Activated naive CD8-positive, alpha-beta T cell treated with anti-CD3 and anti-CD28 coated beads for 36 hours (primary cell): ENCODE results near the gene SPEG. TPM values are rescaled to one million over a fixed set of nuclear protein-coding genes. Genes with fewer than 3 reads are reported as not detected.

Experiments
- DNase-seq: peaks from one replicate; pipeline ENCODE4 v3.0.0; 2021
- H3K27ac Mint-ChIP-seq: one replicate; pipeline ENCODE4 v1.8.0; 2022; ENCODE audit warnings: mild to moderate bottlenecking, moderate library complexity, mixed read lengths
- H3K27me3 Mint-ChIP-seq: one replicate; pipeline ENCODE4 v1.8.0; 2022; ENCODE audit warnings: mild to moderate bottlenecking, mixed read lengths
- H3K36me3 Mint-ChIP-seq: one replicate; pipeline ENCODE4 v1.8.0; 2021; ENCODE audit warnings: mild to moderate bottlenecking, mixed read lengths
- H3K4me1 Mint-ChIP-seq: one replicate; pipeline ENCODE4 v1.8.0; 2021; ENCODE audit warnings: mixed read lengths
- H3K4me3 Mint-ChIP-seq: one replicate; pipeline ENCODE4 v1.8.0; 2022; ENCODE audit warnings: mild to moderate bottlenecking, moderate library complexity, mixed read lengths
- H3K9me3 Mint-ChIP-seq: one replicate; pipeline ENCODE4 v1.8.0; 2022; ENCODE audit warnings: mixed read lengths
- total RNA-seq, 2 experiments: library from RNA; stranded (reverse); gene quantifications; one replicate each; pipeline ENCODE4 v1.2.3, GENCODE V29; 2021

Gene SPEG
- total RNA-seq, 2 experiments from 2014 or later, result 1.5 to 1.6 TPM

DNA sequence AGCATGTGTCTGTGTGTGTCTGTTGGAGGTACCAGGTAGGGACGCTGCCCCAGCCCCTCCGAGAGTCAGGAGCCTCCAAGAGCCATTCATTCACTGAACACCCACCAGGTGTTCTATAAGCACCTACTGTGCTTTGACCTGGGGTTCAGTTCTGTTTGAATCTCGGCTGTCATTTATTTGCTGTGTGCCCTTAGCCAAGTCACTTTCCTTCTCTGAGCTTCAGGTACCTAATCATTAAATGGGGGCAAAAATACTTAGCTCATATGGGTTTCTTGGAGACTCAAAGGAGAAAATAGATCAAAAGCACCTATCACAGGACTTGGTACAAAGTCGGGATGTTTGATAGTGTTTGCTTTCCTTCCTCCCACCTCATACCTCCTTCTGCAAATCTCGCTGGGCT, 92.8 kb downstream of the SPEG start:
- DNase-seq, result no peak
- no peaks in the 10 kb centered on the region for H3K4me1 Mint-ChIP-seq
- no peaks in the 10 kb centered on the region for H3K9me3 Mint-ChIP-seq
- no peak overlapping the region for H3K4me3 Mint-ChIP-seq
- H3K27me3 Mint-ChIP-seq, result peaks cover 82% of the 10 kb centered on the region
- no peak overlapping the region for H3K27ac Mint-ChIP-seq
- no peaks in the 10 kb centered on the region for H3K36me3 Mint-ChIP-seq

DNA sequence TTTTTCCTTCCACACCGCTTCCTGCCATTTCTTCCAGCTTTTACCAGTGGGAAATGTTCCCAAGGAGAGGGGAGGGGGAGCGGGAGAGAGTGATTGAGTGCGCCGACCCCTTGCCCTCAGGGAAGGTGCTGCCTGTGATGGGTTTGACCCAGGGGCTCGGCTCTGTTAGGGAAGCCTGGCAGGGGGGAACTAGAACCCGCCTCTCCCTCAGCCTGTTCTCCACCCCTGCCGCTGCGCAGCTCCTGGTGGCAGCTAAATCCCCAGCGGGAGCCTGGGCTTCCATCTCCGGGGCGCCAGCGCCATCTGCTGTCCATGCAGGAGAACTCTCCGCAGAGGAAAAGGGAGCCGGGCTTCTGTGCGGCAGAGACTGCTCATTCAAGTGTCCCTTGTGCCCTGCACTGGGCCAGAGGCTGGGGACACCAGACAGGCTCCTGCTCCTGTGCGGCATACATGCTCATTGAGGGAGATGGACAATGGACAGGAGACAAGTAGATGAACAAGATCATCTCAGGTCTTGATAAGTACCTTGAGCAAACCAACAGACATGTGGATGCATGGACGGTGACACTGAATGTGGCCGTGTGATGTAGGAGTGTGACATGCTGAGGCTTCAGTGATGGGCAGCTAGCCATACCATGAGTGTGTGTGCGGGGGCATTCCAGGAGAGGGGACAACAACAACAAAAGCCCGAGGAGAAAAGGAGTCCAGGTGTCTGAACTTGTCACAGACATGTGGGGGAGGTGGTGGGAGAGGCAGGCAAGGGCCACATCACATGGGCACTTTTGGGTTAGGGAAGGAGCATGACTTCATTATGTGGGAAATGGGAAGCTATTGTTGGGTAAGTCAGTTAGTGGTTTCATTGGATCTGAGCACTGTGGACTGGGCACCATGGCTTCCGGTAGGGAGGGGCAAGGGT, 95.7 kb downstream of the SPEG start:
- Mint-ChIP-seq H3K27me3 (peaks cover 59% of the 10 kb centered on the region), H3K4me3 (no peak overlapping the region), H3K36me3 (no peaks in the 10 kb centered on the region), H3K9me3 (no peaks in the 10 kb centered on the region), H3K4me1 (no peaks in the 10 kb centered on the region), H3K27ac (no peak overlapping the region)
- DNase-seq, result peak; percentile 87

DNA sequence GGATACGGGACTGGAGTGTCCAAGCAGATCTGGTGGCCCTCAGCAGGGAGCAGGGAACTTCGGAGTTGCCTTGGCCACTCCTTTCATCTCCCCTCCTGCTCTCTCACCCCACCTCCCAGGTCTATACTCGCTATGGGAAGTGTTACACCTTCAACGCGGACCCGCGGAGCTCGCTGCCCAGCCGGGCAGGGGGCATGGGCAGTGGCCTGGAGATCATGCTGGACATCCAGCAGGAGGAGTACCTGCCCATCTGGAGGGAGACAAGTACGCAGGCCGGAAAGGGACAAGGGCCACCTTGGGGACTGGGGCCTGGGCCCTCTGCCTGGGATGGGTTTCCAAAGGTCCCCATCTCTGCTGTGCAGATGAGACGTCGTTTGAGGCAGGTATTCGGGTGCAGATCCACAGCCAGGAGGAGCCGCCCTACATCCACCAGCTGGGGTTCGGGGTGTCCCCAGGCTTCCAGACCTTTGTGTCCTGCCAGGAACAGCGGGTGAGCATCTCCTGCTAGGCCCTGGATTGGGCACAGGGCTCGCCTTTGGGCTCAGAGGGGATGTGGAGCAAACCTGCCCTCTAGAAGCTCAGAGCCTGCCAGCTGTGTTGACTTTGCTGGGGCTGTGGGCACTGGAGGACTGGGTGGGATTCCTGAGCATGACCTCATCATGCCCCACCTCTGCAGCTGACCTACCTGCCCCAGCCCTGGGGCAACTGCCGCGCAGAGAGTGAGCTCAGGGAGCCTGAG, 97.2 kb downstream of the SPEG start:
- peaks cover 47% of the 10 kb centered on the region for H3K27me3 Mint-ChIP-seq
- no peak for DNase-seq
- H3K4me3 Mint-ChIP-seq, result no peak overlapping the region
- no peaks in the 10 kb centered on the region for H3K9me3 Mint-ChIP-seq
- H3K4me1 Mint-ChIP-seq, result no peaks in the 10 kb centered on the region
- H3K36me3 Mint-ChIP-seq, result no peaks in the 10 kb centered on the region
- H3K27ac Mint-ChIP-seq, result no peak overlapping the region

DNA sequence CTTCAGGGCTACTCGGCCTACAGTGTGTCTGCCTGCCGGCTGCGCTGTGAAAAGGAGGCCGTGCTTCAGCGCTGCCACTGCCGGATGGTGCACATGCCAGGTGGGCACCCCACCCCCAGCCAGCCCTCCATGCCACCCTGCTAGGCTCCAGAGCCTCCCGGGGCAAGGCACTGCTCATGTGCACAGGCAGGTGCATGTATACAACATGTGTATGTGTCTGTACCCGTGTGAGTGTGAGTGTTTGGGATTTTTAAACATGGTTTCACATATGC, 97.7 kb downstream of the SPEG start:
- Mint-ChIP-seq H3K27me3 (peaks cover 43% of the 10 kb centered on the region), H3K4me1 (no peaks in the 10 kb centered on the region), H3K4me3 (no peak overlapping the region), H3K9me3 (no peaks in the 10 kb centered on the region), H3K36me3 (no peaks in the 10 kb centered on the region), H3K27ac (no peak overlapping the region)
- no peak for DNase-seq

DNA sequence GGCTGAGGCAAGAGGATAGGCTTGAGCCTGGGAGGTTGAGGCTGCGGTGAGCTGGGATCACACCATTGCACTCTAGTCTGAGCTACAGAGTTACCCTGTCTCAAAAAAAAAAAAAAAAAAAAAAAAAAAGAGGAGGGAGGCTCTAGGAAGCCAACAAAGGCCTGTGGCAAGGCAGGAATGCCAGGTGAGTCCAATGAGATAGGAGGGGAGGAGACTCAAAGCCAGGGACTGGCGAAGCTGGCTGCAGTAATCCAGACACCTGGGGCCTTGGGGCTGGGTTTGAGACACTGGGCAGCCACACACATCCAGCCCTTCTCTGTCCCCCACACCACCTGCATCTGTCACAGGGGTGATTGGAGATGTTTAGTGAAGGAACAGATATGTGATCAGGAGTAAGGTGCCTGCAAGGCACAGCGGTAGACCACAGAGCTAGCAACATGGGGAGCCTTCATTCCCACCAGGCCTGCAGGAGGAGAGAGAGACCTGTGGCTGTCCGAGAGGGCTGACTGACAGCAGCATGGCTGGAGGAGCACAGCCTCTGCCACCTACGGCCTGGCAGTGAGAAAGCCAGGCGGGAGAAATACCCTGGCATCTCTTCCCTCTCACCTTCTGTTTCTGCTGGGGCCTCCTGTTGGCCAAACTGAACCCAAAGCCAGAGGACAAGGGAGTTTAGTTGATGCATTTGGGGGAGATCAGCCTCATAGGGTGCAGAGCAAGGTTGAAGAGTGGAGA, 99.5 kb downstream of the SPEG start:
- Mint-ChIP-seq H3K4me3 (no peak overlapping the region), H3K27ac (no peak overlapping the region), H3K4me1 (no peaks in the 10 kb centered on the region), H3K27me3 (peaks cover 28% of the 10 kb centered on the region), H3K36me3 (peaks cover 4% of the 10 kb centered on the region), H3K9me3 (no peaks in the 10 kb centered on the region)
- no peak for DNase-seq

DNA sequence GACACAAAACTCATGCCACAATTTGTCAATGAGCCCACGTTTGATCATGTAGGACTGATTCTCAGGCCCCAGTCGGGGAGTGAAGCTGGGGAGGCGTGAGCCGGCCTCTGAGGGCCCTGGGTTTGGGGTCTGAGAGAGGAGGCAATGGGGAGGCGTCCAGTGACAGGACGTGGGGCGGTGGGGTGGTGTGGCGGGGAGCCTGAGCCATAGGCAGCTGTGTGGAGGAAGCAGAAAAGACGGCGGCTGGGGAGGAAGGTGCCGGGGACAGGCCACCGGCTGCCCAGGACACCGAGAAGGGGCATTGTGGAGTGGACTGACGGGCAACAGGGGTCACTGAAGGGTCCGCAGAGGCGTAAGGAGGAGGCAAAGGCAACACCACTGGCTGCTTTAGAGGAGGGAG, 101.8 kb downstream of the SPEG start:
- Mint-ChIP-seq H3K27me3 (peaks cover 4% of the 10 kb centered on the region), H3K9me3 (no peaks in the 10 kb centered on the region), H3K36me3 (peaks cover 12% of the 10 kb centered on the region), H3K27ac (no peak overlapping the region), H3K4me3 (no peak overlapping the region), H3K4me1 (peaks cover 4% of the 10 kb centered on the region)
- no peak for DNase-seq

DNA sequence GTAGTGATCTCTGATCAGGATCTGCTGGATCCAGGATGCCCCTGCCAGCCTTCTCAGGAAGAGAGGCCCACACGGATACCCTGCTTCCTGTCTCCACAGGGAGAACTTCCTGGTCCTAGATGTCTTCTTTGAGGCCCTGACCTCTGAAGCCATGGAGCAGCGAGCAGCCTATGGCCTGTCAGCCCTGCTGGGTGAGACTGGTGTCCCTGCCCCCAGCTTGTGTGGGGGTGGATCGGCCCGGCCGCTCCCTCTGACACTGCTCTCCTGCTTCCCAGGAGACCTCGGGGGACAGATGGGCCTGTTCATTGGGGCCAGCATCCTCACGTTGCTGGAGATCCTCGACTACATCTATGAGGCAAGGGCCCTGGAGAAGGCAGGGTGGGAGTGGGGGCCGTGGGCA, 102.3 kb downstream of the SPEG start:
- Mint-ChIP-seq H3K27me3 (no peaks in the 10 kb centered on the region), H3K27ac (no peak overlapping the region), H3K36me3 (peaks cover 13% of the 10 kb centered on the region), H3K9me3 (no peaks in the 10 kb centered on the region), H3K4me3 (no peak overlapping the region), H3K4me1 (peaks cover 7% of the 10 kb centered on the region)
- no peak for DNase-seq

DNA sequence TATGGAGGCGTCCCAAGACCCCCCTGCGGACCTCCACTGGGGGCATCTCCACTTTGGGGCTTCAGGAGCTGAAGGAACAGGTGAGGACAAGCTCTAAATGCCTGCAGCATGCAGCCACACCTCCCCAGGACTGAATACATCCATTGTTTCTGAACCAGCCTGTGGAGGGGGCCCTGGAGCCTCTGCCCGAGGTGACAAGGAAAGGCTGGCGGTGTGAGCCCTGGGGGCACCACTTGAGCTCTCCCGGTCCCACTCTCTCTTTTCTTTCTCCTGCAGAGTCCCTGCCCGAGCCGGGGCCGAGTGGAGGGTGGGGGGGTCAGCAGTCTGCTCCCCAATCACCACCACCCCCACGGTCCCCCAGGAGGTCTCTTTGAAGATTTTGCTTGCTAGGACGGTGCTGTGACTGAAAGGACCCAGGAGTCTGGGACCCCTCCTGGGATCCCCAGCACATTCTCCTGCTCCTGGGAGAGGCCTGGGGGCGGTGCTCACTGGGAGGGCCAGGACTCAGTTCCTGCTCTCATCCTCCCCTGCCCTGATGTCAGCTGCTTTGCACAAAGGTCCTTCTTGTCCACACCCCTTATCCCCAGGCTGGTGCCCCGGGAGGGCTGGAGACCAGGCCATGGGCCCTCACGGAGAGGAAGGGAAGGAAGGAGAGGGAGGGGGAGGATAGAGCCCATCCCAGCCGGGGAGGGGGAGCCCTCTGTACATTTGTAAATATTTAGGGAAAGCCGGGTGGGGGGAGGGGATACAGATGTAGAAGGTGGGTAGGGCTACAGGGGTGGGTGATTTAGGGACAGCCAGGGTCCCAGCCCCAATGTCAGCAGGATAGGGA, 103.2 kb downstream of the SPEG start:
- Mint-ChIP-seq H3K27me3 (no peaks in the 10 kb centered on the region), H3K36me3 (peaks cover 13% of the 10 kb centered on the region), H3K4me1 (peaks cover 12% of the 10 kb centered on the region), H3K27ac (no peak overlapping the region), H3K4me3 (no peak overlapping the region), H3K9me3 (no peaks in the 10 kb centered on the region)
- no peak for DNase-seq

DNA sequence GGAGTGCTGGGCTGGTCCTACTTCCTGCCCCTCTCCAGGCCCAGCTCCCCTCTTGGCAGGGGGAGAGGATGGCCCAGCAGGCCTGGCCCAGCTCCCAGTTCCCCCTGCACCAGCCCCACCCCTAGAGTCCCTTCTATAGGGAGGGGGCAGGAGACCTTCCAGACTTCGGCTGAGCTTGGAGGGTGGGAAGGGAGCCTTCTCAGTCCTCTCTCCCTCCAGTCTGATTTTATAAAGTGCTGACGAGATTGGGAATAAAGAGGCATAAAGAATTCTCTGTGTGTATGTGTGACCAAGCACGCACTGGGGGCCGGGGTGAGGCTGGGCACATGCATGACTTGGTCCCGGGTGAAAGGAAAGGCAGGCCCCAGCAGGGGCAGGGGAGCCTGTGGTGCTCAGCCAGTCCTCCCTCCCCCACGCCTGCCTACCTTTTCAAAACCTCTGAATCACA, 103.9 kb downstream of the SPEG start:
- H3K36me3 Mint-ChIP-seq, result peaks cover 13% of the 10 kb centered on the region
- peaks cover 12% of the 10 kb centered on the region for H3K4me1 Mint-ChIP-seq
- no peaks in the 10 kb centered on the region for H3K27me3 Mint-ChIP-seq
- H3K4me3 Mint-ChIP-seq, result no peak overlapping the region
- H3K9me3 Mint-ChIP-seq, result no peaks in the 10 kb centered on the region
- H3K27ac Mint-ChIP-seq, result no peak overlapping the region
- no peak for DNase-seq

DNA sequence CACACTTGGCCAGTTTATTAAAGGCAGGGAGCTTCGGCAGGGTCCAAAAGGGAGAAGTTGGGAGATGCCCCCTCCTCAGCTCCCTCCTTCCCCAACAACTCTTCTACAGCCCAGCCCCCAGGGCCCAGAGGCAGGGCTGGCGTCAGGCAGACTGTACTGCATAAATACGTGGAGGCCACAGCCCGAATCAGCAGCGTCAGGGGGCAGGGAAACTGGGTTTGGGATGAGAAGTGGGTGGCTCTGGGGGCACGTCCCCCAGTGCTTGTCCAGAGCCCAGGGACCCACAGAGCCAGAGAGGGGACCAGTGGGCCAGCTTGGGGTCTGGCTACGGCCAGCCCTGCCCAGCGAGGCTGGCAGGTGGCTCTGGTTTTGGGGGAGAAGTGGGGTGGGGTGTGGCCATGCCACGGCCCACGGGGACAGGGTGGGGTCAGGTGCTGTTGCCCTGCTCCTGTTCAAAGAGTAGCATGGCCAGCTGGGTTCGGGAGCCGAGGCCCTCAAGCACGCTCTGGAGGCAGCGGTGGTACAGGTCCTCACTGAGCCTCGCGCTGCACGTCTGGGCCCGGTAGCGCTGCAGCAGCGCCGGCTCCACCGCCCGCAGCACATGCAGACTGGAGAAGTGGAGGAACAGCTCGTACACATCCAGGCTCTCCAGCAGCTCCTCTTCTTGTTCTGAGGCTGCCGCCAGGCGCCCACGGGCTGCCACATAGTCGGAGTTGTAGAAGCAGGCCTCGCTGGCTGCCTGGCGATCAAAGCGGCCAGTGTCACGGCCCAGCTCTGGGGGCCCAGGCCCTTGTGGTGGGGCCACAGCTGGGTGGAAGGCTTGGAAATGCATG, 104.5 kb downstream of the SPEG start:
- Mint-ChIP-seq H3K27ac (no peak overlapping the region), H3K27me3 (no peaks in the 10 kb centered on the region), H3K4me3 (no peak overlapping the region), H3K9me3 (no peaks in the 10 kb centered on the region), H3K36me3 (peaks cover 13% of the 10 kb centered on the region), H3K4me1 (peaks cover 13% of the 10 kb centered on the region)
- no peak for DNase-seq

DNA sequence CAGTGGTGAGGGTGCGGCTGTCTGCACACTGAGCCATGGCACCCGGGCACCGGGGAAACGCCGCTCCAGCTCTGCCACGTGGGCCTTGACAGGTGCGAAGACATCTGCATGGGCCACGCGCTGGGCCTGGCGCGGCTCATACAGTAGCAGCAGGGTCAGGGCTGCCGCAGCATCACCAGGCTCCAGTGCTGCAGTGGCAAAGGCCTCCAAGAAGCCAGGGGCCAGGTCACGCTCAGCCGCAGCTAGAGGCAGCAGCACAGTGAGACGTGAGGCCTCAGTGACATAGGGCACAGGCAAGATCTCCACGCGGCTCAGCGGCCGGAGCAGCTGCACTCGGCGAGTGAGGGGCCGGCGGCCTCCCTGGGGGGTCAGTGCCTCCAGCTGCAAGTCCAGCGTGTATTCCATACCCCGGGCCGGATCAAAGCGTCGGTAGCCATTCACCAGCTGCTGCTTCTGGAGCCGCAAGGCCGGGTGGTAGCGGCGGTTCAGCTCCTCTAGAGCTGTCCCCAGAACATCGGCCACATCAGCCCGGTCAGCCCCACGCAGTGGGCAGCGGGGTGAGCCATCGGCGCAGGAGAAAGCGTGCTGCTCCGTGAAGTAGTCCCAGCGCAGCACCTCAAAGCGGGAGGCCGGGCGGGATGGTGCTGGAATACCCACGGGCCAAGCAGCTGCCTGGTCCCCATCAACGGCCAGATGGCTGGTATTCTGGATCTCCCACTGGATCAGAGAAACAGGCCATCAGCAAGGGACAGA, 105.5 kb downstream of the SPEG start:
- peaks cover 8% of the 10 kb centered on the region for H3K27me3 Mint-ChIP-seq
- no peak overlapping the region for H3K27ac Mint-ChIP-seq
- H3K9me3 Mint-ChIP-seq, result no peaks in the 10 kb centered on the region
- DNase-seq, result no peak
- H3K4me1 Mint-ChIP-seq, result peaks cover 19% of the 10 kb centered on the region
- no peak overlapping the region for H3K4me3 Mint-ChIP-seq
- peaks cover 13% of the 10 kb centered on the region for H3K36me3 Mint-ChIP-seq

DNA sequence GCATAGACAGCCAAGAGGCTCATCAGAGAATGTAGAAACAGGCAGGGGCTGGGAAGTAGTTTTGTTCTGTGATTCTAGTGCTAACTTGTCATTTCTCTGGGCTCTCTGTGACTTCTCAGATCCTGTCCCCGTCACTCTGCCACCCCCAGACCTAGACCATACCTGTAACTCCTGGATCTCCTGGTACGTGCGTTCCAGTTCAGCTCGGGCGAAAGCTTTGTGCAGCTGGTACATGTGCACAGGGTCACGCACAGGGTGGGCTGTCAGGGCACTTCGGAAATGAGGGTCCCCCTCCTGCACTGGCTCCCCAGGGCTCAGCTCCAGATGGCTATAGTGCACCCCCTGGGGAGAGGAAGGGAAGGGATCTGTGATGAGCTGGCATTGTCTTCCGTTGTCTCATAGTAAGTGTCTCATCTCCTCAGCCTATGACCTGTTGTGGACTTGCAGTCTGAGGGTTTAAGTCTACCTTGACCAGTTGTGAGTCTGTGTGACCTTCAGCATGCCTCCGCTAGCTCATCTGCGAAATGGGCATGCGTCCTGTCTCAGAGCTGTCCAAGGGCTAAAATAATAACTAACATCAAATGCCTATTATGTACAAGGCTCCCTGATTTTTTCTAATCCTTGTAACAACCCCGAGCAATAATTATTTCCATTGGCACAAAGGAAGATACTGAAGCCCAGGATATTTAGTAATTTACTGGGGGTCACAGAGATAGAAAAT, 106.3 kb downstream of the SPEG start:
- peaks cover 10% of the 10 kb centered on the region for H3K27me3 Mint-ChIP-seq
- peaks cover 13% of the 10 kb centered on the region for H3K36me3 Mint-ChIP-seq
- no peak for DNase-seq
- H3K4me1 Mint-ChIP-seq, result peaks cover 19% of the 10 kb centered on the region
- no peaks in the 10 kb centered on the region for H3K9me3 Mint-ChIP-seq
- no peak overlapping the region for H3K4me3 Mint-ChIP-seq
- H3K27ac Mint-ChIP-seq, result no peak overlapping the region

DNA sequence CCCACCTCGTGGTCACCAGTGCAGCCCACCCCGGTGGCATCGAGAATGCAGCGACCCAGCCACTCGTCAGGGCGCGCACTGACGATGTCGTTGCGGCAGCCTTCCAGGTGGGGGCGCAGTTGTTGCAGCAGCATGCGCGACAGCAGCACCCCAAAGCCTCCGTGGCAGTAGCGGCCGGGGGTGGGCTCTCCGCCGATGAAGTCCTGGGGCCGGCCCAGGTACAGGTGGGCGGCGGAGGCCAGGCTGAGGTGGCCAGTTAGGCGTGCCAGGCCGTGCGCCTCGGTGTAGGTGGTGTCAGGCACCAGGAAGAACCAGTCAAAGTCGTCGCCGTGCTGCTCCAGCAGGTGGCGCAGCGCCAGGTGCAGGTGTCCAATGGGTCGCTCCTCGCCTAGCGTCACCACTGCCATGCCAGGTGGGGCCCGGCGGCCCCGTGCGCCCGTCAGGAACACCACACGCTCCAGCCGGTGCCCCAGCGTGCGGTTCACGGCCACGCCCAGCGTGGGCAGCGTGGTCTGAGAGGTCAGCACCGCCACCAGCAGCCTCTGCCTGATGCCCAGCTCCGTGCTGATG, 107.1 kb downstream of the SPEG start:
- Mint-ChIP-seq H3K36me3 (peaks cover 13% of the 10 kb centered on the region), H3K4me1 (peaks cover 19% of the 10 kb centered on the region), H3K27me3 (peaks cover 15% of the 10 kb centered on the region), H3K27ac (no peak overlapping the region), H3K9me3 (no peaks in the 10 kb centered on the region), H3K4me3 (peak overlapping the region; percentile 92)
- peak; percentile 90 for DNase-seq
